Muscle of back (tissue), 10 donors: Measurements from ENCODE around the gene CTNNA3. TPM values are rescaled to one million over a fixed set of nuclear protein-coding genes. Genes with fewer than 3 reads are reported as not detected.

Experiments
- polyA plus RNA-seq, 10 donors: library from polyadenylated mRNA; unstranded; fragments of 120-200 nt; gene quantifications; one replicate each; pipeline ENCODE4 v1.2.1, GENCODE V29; 2013; ENCODE audit not compliant: insufficient read length in 10 of 10

Gene CTNNA3
- polyA plus RNA-seq, 10 donors = 4.6 to 15.8 (median 7.9) TPM

Other genes starting within 250 kb of the CTNNA3 start
- gene DNAJC12, start 142.0 kb upstream of the CTNNA3 start, polyA plus RNA-seq = 10 to 100 TPM in 1 of 10 donors, 1 to 10 TPM in 9; 5.8 to 11.4 (median 7.6) TPM
- gene SIRT1, start 188.5 kb upstream of the CTNNA3 start, polyA plus RNA-seq = 10 to 100 TPM; 18.7 to 25.7 (median 22.0) TPM